T1000 (cell line): ENCODE data around the gene CLCNKA.
"Not testable (repeated sequence)": the region's sequence is repeated elsewhere in the genome, so short reads cannot be mapped to it uniquely, and the experiment has no call there.

ENCODE experiments used
- DNase-seq: peaks from one replicate; lab custom pipeline; 2025; ENCODE audit warnings: mixed read lengths; lab: John Stamatoyannopoulos, UW

The CLCNKA gene

GRCh38 chr1:16017461-16018303, 4.2 kb upstream of the CLCNKA start, which contains the start of gene HSPB7:
TSS of gene HSPB7 (minus strand) at chr1:16018043. CDS start at chr1:16017963, 80 bp downstream.
- DNase-seq = peak; percentile 21

- no peak for DNase-seq
Observed at GRCh38 chr1:16018308-16018707, 3.5 kb upstream of the CLCNKA start.

GRCh38 chr1:16018749-16019643, 2.8 kb upstream of the CLCNKA start:
- DNase-seq = no peak

GRCh38 chr1:16019644-16020277, 2.1 kb upstream of the CLCNKA start:
- peak; percentile 70 for DNase-seq

GRCh38 chr1:16020325-16020724, 1.5 kb upstream of the CLCNKA start:
- no peak for DNase-seq

GRCh38 chr1:16020878-16021277, 958 bp upstream of the CLCNKA start:
- not testable (repeated sequence) for DNase-seq

GRCh38 chr1:16022393-16022792, 557 bp downstream of the CLCNKA start:
- no peak for DNase-seq

- DNase-seq = no peak
Observed at GRCh38 chr1:16023050-16023653, 1.3 kb downstream of the CLCNKA start.

GRCh38 chr1:16026302-16026701, 4.5 kb downstream of the CLCNKA start:
- not testable (repeated sequence) for DNase-seq

- no peak for DNase-seq
Observed at GRCh38 chr1:16026723-16027484, 5.1 kb downstream of the CLCNKA start.

GRCh38 chr1:16028237-16029002, 6.6 kb downstream of the CLCNKA start:
- DNase-seq = no peak

GRCh38 chr1:16029003-16029268, 7.1 kb downstream of the CLCNKA start:
- not testable (repeated sequence) for DNase-seq

- DNase-seq = no peak
Observed at GRCh38 chr1:16029288-16029687, 7.5 kb downstream of the CLCNKA start.

- no peak for DNase-seq
Observed at GRCh38 chr1:16031551-16031950, 9.7 kb downstream of the CLCNKA start.

- DNase-seq = peak; percentile 81
Observed at GRCh38 chr1:16032388-16033102, 10.7 kb downstream of the CLCNKA start.

- DNase-seq = not testable (repeated sequence)
Observed at GRCh38 chr1:16033103-16033632, 11.3 kb downstream of the CLCNKA start.

- DNase-seq = not testable (repeated sequence)
Observed at GRCh38 chr1:16036461-16036860, 14.6 kb downstream of the CLCNKA start.

GRCh38 chr1:16038620-16038912, 16.7 kb downstream of the CLCNKA start:
- DNase-seq = no peak

GRCh38 chr1:16039871-16040270, 18.0 kb downstream of the CLCNKA start:
- not testable (repeated sequence) for DNase-seq

- DNase-seq = no peak
Observed at GRCh38 chr1:16041200-16041599, 19.4 kb downstream of the CLCNKA start.
